Kidney capillary endothelial cell (primary cell): ENCODE measurements around the gene C1orf198.

ENCODE experiments used
- DNase-seq: peaks from one replicate; pipeline ENCODE4 v3.0.0-alpha.2; 2018; ENCODE audit warnings: low spot score

Gene C1orf198

DNA sequence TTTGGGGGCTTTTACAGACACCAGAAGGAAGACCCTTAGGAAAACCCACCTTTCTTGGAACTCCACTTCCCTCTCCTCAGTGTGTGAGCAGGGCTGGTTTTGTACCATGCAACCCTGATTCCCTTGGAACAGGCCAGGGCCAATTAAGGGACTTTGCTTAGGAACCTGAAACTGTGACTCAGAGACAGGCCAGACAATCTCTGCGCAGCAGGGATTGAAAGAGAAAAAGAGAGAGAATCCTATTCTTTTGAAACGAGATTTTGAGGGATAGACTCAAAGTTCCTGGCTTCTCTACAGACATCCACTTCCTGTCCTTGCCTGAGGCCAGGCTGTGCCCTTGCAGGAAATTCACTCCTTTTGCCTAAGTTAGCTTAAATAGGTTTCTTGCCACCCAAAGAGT, 23.1 kb upstream of the C1orf198 start:
- DNase-seq: no peak

DNA sequence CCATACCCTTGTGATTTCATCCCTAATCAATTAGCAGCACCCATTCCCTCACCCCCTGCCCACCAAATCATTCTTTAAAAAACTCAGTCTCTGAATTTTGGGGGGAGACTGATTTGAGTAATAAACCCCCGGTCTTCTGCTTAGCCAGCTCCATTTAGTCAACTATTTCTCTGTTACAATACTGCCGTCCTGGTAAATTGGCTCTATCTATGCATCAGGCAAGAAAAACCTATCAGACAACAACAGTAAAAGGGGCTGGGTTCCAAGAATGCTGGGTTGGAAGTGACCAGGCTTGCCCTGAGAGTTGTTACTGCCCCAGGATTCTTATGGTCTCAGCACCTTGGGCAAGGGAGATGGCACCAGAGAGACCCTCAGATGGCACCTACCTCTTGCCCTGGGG, 16.3 kb upstream of the C1orf198 start:
- no peak for DNase-seq

DNA sequence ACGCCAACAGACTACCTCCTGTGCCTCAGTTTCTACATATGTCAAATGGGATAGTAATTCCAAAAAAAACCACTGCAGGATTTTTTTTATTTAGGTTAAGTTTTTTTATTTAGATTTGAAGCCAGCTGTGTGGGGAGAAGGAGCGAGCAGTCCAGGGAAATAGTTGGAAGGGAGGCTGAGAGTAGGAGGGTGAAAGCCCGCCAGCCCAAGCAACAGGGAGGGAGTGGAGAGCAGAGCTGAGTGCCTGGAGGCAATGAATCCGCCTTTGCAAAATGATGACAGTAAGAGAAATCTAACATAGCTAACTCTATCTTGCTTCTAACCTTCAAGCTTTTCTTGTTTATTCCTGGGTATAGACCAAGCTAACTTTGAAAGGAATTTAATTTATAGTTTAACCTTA, 15.6 kb upstream of the C1orf198 start:
- no peak for DNase-seq

DNA sequence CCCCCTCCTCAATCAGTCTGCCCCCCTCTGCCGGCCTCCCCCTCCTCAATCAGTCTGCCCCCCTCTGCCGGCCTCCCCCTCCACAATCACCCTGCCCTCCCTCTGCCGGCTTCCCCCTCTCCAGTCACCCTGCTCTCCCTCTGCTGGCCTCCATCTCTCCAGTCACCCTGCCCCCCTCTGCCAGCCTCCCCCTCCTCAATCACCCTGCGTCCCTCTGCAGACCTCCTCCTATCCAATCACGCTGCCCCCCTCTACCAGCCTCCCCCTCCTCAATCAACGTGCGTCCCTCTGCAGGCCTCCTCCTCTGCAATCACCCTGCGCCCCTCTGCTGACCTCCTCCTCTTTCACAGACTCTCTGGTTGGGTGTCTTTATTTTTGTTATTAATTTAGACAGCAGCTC, 11.5 kb upstream of the C1orf198 start:
- no peak for DNase-seq

DNA sequence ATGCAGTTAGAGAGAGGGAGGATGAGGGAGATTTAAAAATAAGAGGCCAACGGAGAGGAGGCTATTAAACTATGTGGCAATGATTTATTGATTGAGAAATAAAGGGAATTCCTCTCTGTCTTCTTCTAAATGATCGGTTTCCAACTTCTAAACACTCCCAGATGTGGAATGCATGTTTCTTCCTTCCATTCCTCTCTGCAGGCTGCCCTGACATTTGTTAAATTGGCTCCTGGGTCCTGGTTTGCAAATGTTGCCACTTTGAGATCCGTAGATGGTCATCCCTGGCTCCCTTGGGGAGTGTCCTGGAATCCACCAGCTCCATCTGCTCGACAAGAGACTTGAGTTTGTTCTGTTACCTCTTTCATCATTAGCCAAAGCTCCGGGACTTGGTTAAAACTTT, 10.3 kb upstream of the C1orf198 start:
- DNase-seq: no peak

DNA sequence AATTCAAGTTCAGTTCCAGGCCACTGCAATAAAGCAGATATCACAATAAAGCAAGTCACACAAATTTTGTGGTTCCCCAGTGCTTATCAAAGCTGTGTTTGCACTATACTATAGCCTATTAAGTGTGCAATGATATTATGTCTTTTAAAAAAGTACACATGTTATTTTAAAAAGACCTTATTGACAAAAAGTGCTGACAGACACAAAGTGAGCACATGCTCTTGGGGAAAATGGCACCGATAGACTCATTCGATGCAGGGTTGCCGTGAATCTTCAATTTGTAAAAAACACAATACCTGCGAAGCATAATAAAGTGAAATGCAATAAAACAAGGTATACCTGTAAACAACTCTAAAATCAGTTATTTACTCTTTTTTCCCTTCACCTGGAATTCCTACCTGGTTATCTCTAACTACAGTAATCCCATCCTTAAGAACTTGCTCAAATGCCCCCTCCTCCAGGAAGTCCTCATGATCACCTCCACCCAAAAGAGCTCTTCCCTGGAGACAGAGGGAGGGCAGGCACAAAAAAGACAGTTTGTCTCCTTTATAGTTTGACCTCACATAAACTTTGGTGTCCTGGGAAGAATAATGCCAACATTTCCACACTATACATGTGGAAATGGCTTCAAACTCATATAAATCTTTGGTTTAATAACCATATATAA, 9.7 kb upstream of the C1orf198 start:
- no peak for DNase-seq

DNA sequence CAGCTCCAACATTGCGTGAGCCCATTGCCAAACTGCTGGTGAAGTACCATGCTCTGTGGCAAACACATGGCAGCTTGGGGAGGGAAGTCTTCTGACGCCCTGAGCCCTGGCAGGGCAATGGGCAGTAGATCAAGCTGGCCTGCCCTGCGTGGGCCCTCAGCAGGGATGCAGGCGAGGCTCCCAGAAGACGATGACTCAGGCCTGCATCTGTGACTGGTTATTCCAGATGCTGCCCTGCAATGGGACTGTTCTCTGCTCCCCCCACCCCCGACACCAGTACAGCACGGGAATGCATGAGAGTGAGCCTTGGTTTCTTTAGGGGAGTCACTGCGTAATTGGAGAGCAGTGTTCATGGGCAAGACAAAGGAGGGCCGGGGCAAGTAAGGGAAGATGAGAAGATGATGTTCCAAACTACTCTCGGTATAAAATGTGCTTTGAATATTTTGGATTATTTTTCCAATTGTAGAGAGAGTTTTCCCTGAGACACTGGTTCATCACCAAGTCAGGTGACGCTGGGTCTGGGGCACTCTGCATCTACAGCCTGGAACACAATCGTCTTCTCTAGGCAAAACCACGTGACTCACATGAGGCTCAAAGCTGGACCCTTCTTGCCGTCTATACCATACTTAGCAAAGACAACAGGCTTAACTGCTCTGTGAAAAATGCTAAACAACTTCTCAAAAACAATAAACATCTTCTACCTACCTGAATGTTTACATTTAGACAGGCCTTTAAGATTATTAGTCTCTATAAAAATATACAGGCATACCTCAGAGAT, 9.0 kb upstream of the C1orf198 start:
- DNase-seq: no peak

DNA sequence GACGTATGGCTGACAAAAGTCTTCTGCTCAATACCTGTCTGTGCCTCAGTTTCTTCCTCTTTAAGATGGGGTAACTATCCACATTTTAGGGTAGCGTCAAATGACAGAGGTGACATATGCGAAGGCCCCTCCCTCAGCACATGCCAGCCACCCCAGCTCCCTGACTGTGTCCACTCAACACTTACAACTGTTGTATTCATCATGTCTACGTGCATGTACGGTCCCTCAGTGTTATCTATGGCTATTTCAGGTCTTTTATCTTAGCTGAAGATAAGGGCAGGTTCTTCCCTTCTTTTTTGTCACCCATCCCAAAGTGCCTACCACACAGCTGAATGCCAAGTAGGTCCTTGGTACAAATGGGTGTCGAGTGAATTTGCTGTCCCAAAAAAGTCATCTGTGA, 8.3 kb upstream of the C1orf198 start:
- DNase-seq: no peak

DNA sequence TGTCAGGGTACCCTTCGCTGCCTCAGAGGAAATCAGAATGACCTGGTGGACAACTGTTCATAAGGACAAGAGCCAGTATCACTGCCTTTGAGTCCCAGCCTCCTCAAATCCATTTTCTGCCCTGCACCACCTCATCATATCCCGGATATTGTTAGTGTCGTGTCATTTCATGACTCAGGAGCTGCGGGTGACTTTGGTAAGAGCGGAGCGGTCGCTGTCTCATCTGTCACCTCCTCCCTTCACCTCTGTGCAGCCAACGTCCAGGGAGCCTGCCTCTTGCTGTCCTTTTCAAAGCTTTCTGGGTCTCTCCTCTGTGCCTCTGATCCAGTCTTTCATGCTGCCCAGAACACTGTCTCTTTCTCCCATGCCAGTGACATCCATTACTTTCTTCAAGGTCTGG, 7.0 kb upstream of the C1orf198 start:
- no peak for DNase-seq

DNA sequence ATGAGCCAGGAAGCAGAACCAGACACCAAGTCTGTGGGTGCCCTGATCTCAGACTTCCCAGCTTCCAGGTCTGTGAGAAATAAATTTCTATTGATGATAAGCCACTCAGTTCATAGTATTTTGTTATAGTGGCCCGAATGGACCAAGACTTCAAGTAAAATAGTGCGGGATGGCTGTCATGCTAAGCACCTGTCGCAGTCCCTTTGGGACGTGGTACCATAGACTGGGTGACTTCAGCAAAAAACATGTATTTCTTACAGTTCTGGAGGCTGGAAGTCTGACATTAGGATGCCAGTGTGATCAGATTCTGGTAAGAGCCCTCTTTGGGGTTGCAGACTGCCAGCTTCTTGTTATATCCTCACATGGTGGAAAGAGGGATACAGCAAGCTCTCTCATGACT, 2.6 kb upstream of the C1orf198 start:
- DNase-seq: no peak

DNA sequence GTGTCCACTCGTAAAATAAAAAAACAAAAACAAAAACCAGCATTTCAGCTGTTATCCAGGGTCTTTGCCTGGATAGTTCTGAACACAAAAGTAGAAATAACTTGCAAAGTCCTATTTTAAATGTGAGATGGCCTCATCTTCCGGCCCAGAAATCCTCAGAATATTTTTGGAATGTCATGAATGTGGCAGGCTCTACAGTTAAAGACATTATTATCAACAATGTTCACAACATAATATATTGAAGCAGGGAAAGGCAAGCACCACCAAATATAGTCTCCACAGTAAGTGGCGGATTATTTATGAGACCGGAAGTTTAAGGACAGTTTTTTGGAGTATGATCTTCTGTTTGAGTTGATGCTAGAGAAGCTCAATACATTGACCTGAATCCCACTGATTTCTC, 1.2 kb upstream of the C1orf198 start:
- peak; percentile 31 for DNase-seq

DNA sequence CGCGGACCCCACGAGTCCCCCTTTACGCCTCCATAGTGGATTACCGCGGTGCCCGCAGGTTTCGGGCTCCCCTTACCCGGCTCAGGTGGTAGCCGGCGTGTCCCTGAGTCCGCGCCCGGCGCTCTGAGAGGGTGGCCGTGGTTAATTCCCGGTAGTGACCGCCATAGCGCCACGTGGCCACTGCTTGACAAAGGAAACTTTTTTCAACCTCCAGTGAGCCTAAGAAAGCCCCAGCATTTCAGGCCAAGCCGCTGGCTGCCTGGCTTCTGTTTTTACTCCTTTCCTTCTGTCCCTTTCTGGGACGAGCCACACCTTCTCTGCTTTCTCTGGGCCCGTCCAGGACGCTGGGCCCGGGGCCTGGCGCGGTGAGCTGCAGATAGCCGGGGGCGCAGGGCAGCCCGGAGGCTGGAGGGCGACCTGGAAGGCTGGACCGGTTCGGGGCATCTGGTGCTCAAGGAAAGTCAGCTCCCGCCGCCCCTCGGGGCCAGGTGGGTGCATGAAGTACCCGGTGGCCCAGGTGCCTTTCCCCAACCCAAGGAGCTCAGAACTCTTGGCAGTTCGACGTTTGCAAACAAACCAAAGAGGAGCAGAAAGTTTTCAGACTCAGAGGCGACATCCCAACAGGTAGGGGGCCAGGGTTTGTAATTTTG, 540 bp upstream of the C1orf198 start:
- DNase-seq: peak; percentile 7

DNA sequence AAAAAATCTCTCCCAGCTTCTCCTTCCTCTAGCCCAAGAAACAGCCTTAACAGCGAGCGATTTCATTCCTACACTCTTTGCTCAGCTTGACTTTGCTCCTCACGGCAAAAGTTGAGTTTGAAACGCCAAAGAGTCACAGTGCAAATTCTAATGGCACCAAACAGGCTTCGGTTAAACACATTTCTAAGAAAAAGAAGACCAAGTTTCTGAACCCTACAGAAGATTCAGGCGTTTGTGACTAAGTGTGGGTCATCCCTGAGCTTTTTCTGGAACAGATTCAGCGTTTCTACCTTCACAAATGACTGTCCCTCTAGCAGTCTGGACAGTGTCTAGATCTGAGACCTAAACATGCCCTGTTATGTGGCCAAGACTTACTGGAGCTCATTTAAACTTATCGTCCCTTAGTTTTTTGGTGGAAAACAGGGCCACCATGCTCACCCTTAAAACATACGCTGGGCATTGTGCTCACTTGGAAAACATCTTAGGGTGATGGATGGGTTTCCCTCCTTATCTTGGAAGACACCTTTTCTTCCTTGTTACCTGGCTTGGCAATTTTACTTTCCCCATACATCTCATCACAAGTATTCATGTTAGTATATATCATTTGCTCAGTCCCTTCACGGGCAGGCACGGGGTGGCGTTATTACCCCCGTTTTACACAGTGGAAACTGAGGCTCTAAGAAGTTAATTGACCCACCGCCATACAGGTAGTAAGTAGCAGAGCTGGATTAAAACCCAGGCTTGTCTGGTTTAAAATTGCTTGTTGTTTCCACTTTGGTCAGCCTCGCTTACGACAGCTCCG, 1.0 kb downstream of the C1orf198 start:
- peak; percentile 33 for DNase-seq

DNA sequence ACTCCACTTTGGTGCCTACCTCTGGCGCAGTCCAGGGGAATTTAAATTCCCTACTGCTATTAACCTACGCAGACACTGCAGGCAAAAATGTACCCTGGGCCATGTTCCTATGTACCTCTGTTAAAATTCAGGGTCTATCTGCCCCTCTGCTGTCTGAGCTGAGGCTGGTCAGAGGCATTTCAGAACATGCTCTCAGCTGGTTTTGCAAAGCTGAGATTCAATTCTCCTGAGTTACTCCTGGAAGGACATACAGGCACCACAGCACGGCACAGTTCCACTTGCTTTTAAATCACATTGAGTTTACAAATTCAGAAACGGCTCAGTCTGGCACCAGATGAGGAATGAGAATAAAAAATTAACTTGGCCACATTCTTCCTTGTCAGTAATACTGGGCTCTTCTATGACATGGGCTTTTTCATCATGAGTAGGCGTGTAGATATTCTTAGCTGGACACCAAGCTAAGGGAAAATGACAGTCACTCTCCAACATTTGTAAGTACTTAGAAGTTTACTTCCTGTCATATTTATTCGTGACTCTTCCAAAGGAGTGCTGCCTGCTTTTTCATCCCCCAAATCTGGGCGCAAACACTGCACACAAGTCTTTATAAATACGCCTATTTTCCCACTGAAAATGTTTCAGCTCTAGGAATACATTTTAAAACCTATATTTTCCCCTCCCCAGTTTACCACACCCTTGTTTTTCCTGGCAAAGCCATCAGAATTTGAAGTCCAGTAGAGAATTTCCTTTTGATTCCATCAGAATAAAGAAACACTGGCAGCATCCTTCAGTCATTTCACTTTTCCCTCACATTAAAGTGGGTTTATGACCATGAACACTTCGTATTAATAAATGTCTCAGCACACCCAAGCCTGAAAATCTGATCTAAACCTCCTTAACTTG, 1.9 kb downstream of the C1orf198 start:
- DNase-seq: peak; percentile 41

DNA sequence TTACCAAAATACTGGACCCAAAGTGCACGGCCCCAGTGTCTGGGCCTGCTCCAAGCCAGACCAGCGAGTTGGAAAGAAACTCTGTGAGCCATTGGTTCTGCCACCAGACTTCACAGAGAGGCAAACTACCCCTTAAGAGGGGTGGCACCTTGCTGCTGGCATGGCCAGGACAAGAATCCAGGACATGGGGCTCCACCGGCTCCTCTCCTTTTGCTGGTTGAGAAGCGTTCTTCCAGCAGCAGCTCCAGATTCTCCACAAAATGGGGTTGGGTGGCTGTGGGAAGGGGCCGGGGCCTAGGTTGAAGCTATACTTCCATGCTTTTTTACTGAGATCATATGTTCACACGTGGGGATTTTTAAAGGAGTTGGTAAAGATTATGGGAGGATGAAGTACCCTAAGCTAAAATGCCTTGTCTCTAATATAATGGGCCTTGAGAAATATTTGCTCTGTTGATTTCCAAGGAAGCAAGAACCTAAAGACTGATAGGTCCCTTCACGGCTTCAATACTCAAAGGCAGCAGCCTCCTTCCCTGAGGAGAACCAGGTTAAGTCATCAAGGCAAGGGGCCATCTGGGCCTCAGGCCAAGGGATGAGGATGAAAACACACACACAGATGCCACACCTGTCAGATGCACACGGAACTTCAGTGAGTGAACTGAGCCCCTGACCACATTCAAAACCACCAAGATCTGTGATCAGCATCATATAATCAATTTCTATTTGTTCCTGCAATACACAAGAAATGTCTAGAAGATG, 3.1 kb downstream of the C1orf198 start:
- no peak for DNase-seq

DNA sequence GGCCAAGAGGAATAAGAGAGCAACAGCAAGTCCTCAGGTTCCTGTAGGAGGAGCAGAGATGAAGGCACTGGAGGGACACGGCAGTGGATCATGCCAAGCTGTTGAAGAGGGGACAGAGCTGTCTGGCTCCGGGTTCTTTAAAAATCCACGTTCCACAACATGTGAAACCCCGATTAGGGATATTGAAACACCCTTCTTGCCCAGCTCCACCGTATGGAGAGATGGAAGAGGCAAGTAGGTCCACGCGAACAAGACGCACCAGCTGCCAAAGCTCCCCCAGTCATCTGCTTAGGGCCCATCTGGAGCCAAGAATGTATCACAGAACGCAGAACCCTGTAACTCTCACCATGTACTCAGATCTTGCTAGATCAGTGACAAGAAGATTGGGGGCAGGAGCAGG, 3.9 kb downstream of the C1orf198 start:
- DNase-seq: no peak

DNA sequence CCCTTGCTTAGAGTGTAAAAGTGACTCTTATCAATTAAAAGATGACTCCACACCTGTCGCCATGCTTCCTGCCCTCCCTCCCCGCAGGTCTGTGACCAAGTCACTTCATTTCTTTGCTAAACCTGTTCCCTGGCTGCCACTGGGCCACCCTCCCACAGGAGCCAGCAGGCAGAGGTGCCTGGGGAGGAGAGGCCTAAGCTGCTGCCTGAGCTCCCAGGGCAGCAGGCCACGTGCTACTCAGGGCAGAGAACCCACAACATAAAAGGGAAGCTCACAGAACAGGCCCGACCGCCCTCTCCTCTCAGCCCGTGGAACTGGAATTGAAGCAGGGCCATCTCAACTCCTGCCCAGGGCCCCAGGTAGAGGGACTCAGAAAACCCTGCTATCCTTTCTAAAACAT, 4.9 kb downstream of the C1orf198 start:
- DNase-seq: no peak

DNA sequence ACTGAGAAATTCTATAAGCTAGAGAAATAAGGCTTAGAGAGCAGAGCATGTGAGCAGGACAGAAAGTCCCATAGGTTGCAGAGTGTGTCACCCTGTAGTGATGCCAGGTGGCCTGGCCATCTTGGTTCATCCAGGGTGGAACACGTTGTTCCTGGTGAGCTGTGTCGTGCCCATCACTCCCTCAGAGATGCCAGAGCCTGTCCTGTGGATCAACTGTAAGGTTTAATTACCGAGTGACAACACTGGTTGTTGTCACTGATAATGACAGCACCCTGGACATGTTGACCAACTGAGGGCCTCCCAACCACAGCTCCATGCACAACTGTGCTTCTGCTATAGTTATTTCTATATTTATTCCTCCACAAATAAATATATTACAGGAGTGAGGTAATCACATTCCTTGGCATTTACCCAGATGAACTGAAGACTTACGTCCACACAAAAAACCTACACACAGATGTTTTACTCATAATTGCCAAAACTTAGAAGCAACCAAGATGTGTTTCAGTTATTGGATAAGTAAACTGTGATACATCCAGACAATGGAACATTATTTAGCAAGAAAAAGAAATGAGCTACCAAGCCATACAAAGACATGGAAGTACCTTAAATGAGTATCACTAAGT, 6.2 kb downstream of the C1orf198 start:
- no peak for DNase-seq

DNA sequence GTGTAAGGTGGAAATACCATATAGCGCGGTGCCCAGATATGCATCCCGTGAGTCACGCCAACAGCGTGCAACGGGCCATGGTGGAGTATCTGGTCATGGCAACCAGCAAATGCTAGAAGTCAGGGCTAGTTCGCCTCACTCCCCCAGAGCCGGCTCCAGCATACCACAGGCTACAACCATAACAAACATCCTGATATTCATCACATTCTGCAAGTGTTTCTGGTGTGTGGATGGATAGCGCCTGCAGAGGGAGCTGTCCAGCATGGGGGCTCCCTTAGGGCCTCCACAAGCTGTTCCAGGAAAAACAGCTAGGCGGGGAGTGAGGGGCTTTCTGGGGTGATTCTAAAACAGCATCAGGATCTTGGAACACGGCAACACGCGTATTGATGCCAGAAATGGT, 6.8 kb downstream of the C1orf198 start:
- no peak for DNase-seq
